Kidney (tissue), 14 donors: ENCODE measurements around the gene ADGRL3. TPM values are rescaled to one million over a fixed set of nuclear protein-coding genes. Genes with fewer than 3 reads are reported as not detected.

ENCODE experiments used
- DNase-seq, 5 donors: peaks; one replicate each; pipeline ENCODE4 v3.0.0-alpha.2; 2013 to 2020
- FAIRE-seq: peaks from 2 replicates; lab custom pipeline; 2012; peaks lifted over from hg19 to GRCh38; lab: Jason Lieb, UNC
- H3K27ac ChIP-seq, 2 donors: one replicate each; pipeline ENCODE4 v1.7.0; 2013; ENCODE audit warnings: low read depth in 2 of 2, low read length in 2 of 2, inconsistent platforms in 1 of 2
- H3K27me3 ChIP-seq: one replicate; pipeline ENCODE4 v1.7.1; 2013; ENCODE audit warnings: low read length, inconsistent platforms; ENCODE audit not compliant: control insufficient read depth, insufficient read depth
- H3K36me3 ChIP-seq, 3 donors: one replicate each; pipeline versions ENCODE4 v1.7.0 to v1.7.1; 2013; ENCODE audit warnings: low read length in 3 of 3, control low read depth in 1 of 3, inconsistent platforms in 1 of 3; ENCODE audit not compliant: insufficient read depth in 3 of 3, control insufficient read depth in 2 of 3
- H3K4me1 ChIP-seq, 3 donors: one replicate each; pipeline versions ENCODE4 v1.7.0 to v1.7.1; 2013; ENCODE audit warnings: low read length in 3 of 3, inconsistent platforms in 1 of 3, low read depth in 1 of 3; ENCODE audit not compliant: control insufficient read depth in 2 of 3, insufficient read depth in 2 of 3
- H3K4me3 ChIP-seq, 3 donors: one replicate each; pipeline versions ENCODE4 v1.7.0 to v1.8.1; 2013; ENCODE audit warnings: low read length in 3 of 3, control low read depth in 1 of 3, inconsistent platforms in 1 of 3
- H3K9ac ChIP-seq, 3 donors: one replicate each; pipeline versions ENCODE4 v1.7.0 to v1.7.1; 2013; ENCODE audit warnings: low read length in 3 of 3, control low read depth in 1 of 3, inconsistent platforms in 1 of 3
- H3K9me3 ChIP-seq, 3 donors: one replicate each; pipeline versions ENCODE4 v1.7.0 to v1.7.1; 2013; ENCODE audit warnings: low read length in 3 of 3, control low read depth in 1 of 3, inconsistent platforms in 1 of 3; ENCODE audit not compliant: control insufficient read depth in 2 of 3, insufficient read depth in 1 of 3
- CTCF ChIP-seq: IDR thresholded peaks from 3 replicates; pipeline ENCODE4 v1.5.1; 2012; ENCODE audit warnings: mild to moderate bottlenecking, moderate library complexity, borderline replicate concordance; ENCODE audit not compliant: insufficient read depth; ENCODE audit errors: extremely low read depth
- intact Hi-C: fragments of 100-400 bp; cut with DNase I; formaldehyde crosslinking; loops from one replicate; pipeline ENCODE4 v1.11.1; 2022
- polyA plus RNA-seq: library from polyadenylated mRNA; stranded (reverse); fragments of 350-450 nt; fragmentation: Illumina TruSeq; extraction: RNeasy Lipid Tissue Mini Kit (QIAGEN cat#74804); gene quantifications from one replicate; pipeline ENCODE4 v1.2.3, GENCODE V29; 2014; ENCODE audit warnings: low read depth, low replicate concordance; ENCODE audit not compliant: insufficient read depth
- total RNA-seq: library from RNA; stranded (reverse); fragmentation: NEBNext Ultra II Directional; extraction: Animal tissue kit (Norgen Biotek cat#: 25700); gene quantifications from one replicate; pipeline ENCODE4 v1.2.1, GENCODE V29; 2021
- donor health status: control.
- donor health status: control.
- donor health status: control.
- donor health status: control.
- donor health status: control.
- donor health status: DM: yes; HTN: yes; CAD: no.
- donor health status: Normal renal cell carcinoma (clear cell type).

ADGRL3 gene
- total and polyA plus RNA-seq, 2 donors from 2014 or later, result 1.3 to 8.9 TPM

- H3K27me3 ChIP-seq, result no peaks in the 10 kb centered on the region
- H3K4me1 ChIP-seq, result no peaks in the 10 kb centered on the region
- DNase-seq, result no peak
- no peak for TF ChIP-seq CTCF
- no peak overlapping the region for H3K4me3 ChIP-seq
- no peak for FAIRE-seq
- no peaks in the 10 kb centered on the region for H3K36me3 ChIP-seq
- no peak overlapping the region for H3K27ac ChIP-seq
- intact Hi-C loops, result no loop called here
- H3K9me3 ChIP-seq, result no peaks in the 10 kb centered on the region
- H3K9ac ChIP-seq, result no peak overlapping the region
These were observed 278.2 kb downstream of the ADGRL3 start for GRCh38 chr4:61478340-61478739.

- Histone ChIP-seq H3K27ac (no peak overlapping the region), H3K9ac (no peak overlapping the region), H3K9me3 (no peaks in the 10 kb centered on the region), H3K27me3 (no peaks in the 10 kb centered on the region), H3K4me3 (no peak overlapping the region), H3K4me1 (no peaks in the 10 kb centered on the region), H3K36me3 (no peaks in the 10 kb centered on the region)
- no peak for FAIRE-seq
- TF ChIP-seq CTCF, result no peak
- intact Hi-C loops, result no loop called here
- no peak for DNase-seq
These were observed 284.9 kb downstream of the ADGRL3 start for GRCh38 chr4:61485056-61485455.

- no peak for DNase-seq
- H3K27ac ChIP-seq, result no peak overlapping the region
- no peak for TF ChIP-seq CTCF
- no peaks in the 10 kb centered on the region for H3K36me3 ChIP-seq
- no peaks in the 10 kb centered on the region for H3K27me3 ChIP-seq
- H3K9ac ChIP-seq, result no peak overlapping the region
- no peak for FAIRE-seq
- intact Hi-C loops, result no loop called here
- no peaks in the 10 kb centered on the region for H3K4me1 ChIP-seq
- no peaks in the 10 kb centered on the region for H3K9me3 ChIP-seq
- H3K4me3 ChIP-seq, result no peak overlapping the region
These were observed 289.8 kb downstream of the ADGRL3 start for GRCh38 chr4:61489927-61490326.

- Histone ChIP-seq H3K9ac (no peak overlapping the region), H3K9me3 (no peaks in the 10 kb centered on the region), H3K4me3 (no peak overlapping the region), H3K36me3 (no peaks in the 10 kb centered on the region), H3K27ac (no peak overlapping the region), H3K27me3 (no peaks in the 10 kb centered on the region), H3K4me1 (no peaks in the 10 kb centered on the region)
- no peak for TF ChIP-seq CTCF
- intact Hi-C loops, result no loop called here
- no peak for FAIRE-seq
- DNase-seq, result no peak
These were observed 292.9 kb downstream of the ADGRL3 start for GRCh38 chr4:61493041-61493440.
